Peyer's patch (tissue), 4 donors: ENCODE data around the gene MAP3K5. TPM values are rescaled to one million over a fixed set of nuclear protein-coding genes. Genes with fewer than 3 reads are reported as not detected.

Source experiments
- DNase-seq, 3 donors: peaks; one replicate each; pipeline ENCODE4 v3.0.0-alpha.2; 2017 to 2019
- H3K27ac ChIP-seq, 4 donors: fragments of 200-600 bp; sonication (generic); one replicate each; pipeline ENCODE4 v1.5.1; 2016 to 2019
- H3K27me3 ChIP-seq, 2 donors: fragments of 200-600 bp; sonication (generic); one replicate each; pipeline ENCODE4 v1.5.1; 2019
- H3K36me3 ChIP-seq, 3 donors: fragments of 200-600 bp; sonication (generic); one replicate each; pipeline ENCODE4 v1.5.1; 2016 to 2019
- H3K4me1 ChIP-seq, 4 donors: fragments of 200-600 bp; sonication (generic); one replicate each; pipeline ENCODE4 v1.5.1; 2016 to 2019
- H3K4me3 ChIP-seq, 4 donors: fragments of 200-600 bp; sonication (generic); 1 replicate in 3 of 4; 2 replicates in 1 of 4; pipeline ENCODE4 v1.5.1; 2016 to 2019; ENCODE audit warnings: mild to moderate bottlenecking in 1 of 4
- H3K9me3 ChIP-seq, 4 donors: fragments of 200-600 bp; sonication (generic); one replicate each; pipeline ENCODE4 v1.5.1; 2016 to 2019; ENCODE audit warnings: mild to moderate bottlenecking in 1 of 4
- POLR2A ChIP-seq, 2 donors: fragments of 450-650 bp; IDR thresholded peaks; one replicate each; pipeline ENCODE4 v1.5.1; 2017; ENCODE audit warnings: antibody characterized with exemption in 2 of 2, mild to moderate bottlenecking in 2 of 2, moderate library complexity in 2 of 2
- total RNA-seq, 4 donors: library from RNA; depleted of rRNA; stranded (reverse); fragments of >200 nt; gene quantifications; one replicate each; pipeline ENCODE4 v1.1.0, GENCODE V29; 2016
- TF ChIP-seq, protein P1 (sequence below), 6 experiments: fragments of 450-650 bp in 4 of 6; fragments of 200-600 bp in 2 of 6; sonication (generic) in 1 of 6; IDR thresholded peaks; one replicate each; pipeline ENCODE4 v1.5.1; 2017 to 2019; ENCODE audit warnings: antibody characterized with exemption in 6 of 6, mild to moderate bottlenecking in 3 of 6, moderate library complexity in 1 of 6

MAP3K5 gene
- total RNA-seq, 4 donors from 2014 or later = 14.2 to 46.2 (median 23.2) TPM

DNA sequence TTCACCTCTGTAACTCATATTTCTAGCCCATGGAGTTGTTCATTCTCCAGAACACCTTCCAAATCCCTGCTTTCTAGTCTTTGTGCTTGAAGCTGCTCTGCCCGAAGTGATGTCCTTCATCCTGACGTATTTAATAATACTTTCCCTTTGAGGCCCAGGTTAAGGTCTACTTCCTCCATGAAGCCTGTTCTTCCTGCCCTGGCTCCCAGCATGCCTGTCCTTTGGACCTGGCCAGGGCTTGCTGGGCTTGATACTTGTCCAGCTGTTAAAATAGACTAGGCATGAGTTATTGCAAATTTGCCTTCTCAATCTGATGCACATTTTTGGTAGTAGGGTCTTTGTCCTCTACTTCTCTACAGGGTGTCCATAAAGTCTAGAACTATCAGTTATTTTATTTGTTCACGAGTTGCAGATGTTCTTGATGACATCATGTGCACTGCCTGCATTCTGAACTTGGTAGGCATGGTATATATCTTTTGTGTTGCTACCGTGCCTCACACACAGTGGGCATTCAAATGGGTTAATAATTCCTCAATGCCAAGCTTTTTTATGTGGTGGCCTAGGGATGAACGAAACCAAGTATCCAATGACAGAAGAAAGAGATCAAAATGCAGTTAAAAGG lies 239.0 kb downstream of the MAP3K5 start:
- peak in 2 of 3 donors; percentile 69 to 72 for DNase-seq
- TF ChIP-seq, protein P1, sequence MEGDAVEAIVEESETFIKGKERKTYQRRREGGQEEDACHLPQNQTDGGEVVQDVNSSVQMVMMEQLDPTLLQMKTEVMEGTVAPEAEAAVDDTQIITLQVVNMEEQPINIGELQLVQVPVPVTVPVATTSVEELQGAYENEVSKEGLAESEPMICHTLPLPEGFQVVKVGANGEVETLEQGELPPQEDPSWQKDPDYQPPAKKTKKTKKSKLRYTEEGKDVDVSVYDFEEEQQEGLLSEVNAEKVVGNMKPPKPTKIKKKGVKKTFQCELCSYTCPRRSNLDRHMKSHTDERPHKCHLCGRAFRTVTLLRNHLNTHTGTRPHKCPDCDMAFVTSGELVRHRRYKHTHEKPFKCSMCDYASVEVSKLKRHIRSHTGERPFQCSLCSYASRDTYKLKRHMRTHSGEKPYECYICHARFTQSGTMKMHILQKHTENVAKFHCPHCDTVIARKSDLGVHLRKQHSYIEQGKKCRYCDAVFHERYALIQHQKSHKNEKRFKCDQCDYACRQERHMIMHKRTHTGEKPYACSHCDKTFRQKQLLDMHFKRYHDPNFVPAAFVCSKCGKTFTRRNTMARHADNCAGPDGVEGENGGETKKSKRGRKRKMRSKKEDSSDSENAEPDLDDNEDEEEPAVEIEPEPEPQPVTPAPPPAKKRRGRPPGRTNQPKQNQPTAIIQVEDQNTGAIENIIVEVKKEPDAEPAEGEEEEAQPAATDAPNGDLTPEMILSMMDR (IDR thresholded peaks at IDR 0.05) = no peak
- TF ChIP-seq POLR2A (IDR thresholded peaks at IDR 0.05) = no peak
- no peak overlapping the region for H3K4me3 ChIP-seq
- no peaks in the 10 kb centered on the region for H3K27me3 ChIP-seq
- H3K27ac ChIP-seq = peak overlapping the region in 3 of 4 donors; percentile 3 to 76 (median 56)
- H3K4me1 ChIP-seq = peaks cover 0 to 14% (median 7%) of the 10 kb centered on the region in 4 donors
- peaks cover 0 to 5% (median 0%) of the 10 kb centered on the region in 4 donors for H3K9me3 ChIP-seq
- H3K36me3 ChIP-seq = peaks cover 0 to 6% (median 0%) of the 10 kb centered on the region in 3 donors

DNA sequence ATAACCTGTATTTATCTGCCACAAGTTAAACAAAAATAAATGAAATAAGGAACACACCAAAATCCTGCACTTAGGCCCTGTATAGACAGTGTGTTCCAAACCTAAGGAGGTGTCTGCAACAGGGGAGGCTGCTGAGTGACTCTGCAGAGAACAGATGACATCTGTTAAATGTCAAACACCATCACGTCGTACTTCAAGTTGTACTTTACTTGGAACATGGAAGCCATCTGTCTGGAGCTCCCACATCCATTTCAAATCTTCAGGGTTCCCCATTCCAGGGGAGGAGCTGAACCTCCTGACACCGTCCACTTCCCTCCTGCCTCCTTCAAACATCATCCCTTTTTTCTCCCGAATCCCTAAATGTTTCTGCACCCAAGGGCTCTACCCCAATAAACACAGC lies 240.2 kb downstream of the MAP3K5 start:
- Histone ChIP-seq H3K4me1 (peaks cover 0 to 14% (median 7%) of the 10 kb centered on the region in 4 donors), H3K27me3 (no peaks in the 10 kb centered on the region), H3K36me3 (peaks cover 0 to 6% (median 0%) of the 10 kb centered on the region in 3 donors), H3K27ac (no peak overlapping the region), H3K4me3 (no peak overlapping the region), H3K9me3 (peaks cover 0 to 5% (median 0%) of the 10 kb centered on the region in 4 donors)
- DNase-seq = no peak
- TF ChIP-seq, protein P1 (IDR thresholded peaks at IDR 0.05) = no peak
- no peak for TF ChIP-seq POLR2A (IDR thresholded peaks at IDR 0.05)

DNA sequence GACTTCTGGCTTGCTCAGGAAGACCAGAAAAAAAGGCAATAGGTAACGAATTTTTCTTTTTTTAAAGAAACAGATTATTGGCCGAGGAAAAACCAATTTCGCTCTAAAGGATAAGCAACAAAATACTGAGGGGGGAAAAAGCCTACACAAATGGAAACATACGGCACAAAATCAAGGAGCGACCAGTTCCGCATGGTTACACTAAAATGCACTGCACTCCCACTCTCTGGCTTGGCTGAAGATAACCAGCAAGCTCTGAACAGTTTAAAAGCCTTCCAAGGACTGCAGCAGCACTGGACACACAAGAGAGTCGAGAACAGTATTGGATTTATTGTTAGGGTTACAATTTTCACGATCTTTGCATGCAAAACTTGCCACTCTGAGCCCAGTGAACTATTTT lies 241.2 kb downstream of the MAP3K5 start:
- peaks cover 0 to 5% (median 0%) of the 10 kb centered on the region in 4 donors for H3K9me3 ChIP-seq

DNA sequence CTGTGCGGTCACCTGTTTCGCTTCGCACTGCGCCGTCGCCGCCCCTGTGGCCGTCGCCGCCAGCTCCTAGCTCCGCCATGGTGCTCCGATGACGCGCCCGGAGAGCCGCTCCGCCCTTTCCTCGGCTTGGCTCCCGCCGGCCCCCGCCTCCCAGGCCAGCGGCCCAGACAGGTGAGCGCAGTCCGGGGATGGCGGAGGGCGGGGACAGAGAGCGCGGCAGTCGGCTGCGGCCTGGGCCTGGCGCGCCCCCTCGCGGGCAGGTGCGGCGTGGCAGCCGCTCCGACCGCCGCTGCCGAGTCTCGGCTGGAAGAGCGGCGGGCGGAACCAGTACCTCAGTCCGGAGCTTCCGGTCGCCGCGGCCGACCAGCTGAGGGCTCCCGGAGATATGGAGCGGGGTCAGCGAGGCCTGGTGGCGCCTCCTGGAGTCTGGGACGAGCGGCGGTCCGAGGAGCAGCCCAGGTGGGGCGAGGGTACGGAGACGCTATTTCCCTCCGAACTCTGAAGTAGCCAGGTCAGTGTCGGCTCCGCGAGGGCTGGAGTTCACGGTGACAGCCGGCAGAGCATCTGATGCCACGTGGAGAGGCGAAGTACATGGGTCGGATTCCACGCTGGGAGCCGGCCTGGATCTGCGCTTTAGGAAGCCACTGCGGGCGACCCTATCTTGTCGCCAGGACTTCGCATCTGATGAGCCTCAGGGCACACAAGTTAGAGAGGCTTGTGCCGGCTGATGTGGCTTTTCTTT lies 241.8 kb downstream of the MAP3K5 start, which contains the start of gene MAP7:
TSS of gene MAP7 (minus strand) at position 93 of the 742 bp plus-strand sequence. CDS start at position 79, 14 bp downstream.
- DNase-seq = peak; percentile 45 to 95 (median 91)
- Histone ChIP-seq H3K27me3 (no peaks in the 10 kb centered on the region), H3K9me3 (peaks cover 0 to 5% (median 0%) of the 10 kb centered on the region in 4 donors), H3K36me3 (peaks cover 0 to 6% (median 0%) of the 10 kb centered on the region in 3 donors), H3K4me1 (peaks cover 0 to 14% (median 7%) of the 10 kb centered on the region in 4 donors), H3K4me3 (peak within 1 kb of the TSS; percentile 61 to 91 (median 74)), H3K27ac (peak within 1 kb of the TSS; percentile 59 to 91 (median 74))
- peak in 1 of 2 donors; percentile 49 for TF ChIP-seq POLR2A (IDR thresholded peaks at IDR 0.05)
- TF ChIP-seq, protein P1 (IDR thresholded peaks at IDR 0.05) = peak; percentile 65 to 99 (median 98)

More for the DNA sequence above, 241.2 kb downstream of the MAP3K5 start:
- Histone ChIP-seq H3K4me3 (peak overlapping the region in 3 of 4 donors; percentile 61 to 91 (median 73)), H3K27ac (peak overlapping the region in 3 of 4 donors; percentile 55 to 75 (median 63)), H3K4me1 (peaks cover 0 to 14% (median 7%) of the 10 kb centered on the region in 4 donors), H3K36me3 (peaks cover 0 to 6% (median 0%) of the 10 kb centered on the region in 3 donors), H3K27me3 (no peaks in the 10 kb centered on the region)
- TF ChIP-seq, protein P1 (IDR thresholded peaks at IDR 0.05) = no peak
- TF ChIP-seq POLR2A (IDR thresholded peaks at IDR 0.05) = no peak
- DNase-seq = no peak

DNA sequence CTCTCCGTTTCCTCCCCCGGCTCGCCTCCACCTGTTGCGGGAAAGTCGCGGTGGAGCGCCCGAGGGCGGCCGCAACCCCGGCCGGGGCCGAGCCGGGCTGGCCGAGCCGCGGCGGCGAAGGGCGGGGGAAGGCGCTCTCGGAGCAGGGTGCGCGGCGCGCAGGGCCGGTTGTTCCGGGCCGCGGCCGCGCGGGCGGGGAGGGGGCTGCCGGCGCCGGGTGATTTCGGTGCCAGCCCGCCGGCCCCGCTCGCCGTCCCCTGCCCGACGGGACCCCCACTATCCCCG lies 242.3 kb downstream of the MAP3K5 start:
- Histone ChIP-seq H3K4me3 (peak overlapping the region; percentile 61 to 91 (median 74)), H3K27me3 (no peaks in the 10 kb centered on the region), H3K27ac (peak overlapping the region; percentile 59 to 91 (median 74)), H3K36me3 (peaks cover 0 to 2% (median 0%) of the 10 kb centered on the region in 3 donors), H3K4me1 (peaks cover 0 to 14% (median 7%) of the 10 kb centered on the region in 4 donors), H3K9me3 (peaks cover 0 to 5% (median 0%) of the 10 kb centered on the region in 4 donors)
- DNase-seq = no peak
- TF ChIP-seq, protein P1 (IDR thresholded peaks at IDR 0.05) = no peak
- peak in 1 of 2 donors; percentile 44 for TF ChIP-seq POLR2A (IDR thresholded peaks at IDR 0.05)
